Gastrocnemius medialis (tissue), 4 donors: ENCODE data around the gene SESTD1.

Source experiments
- CTCF ChIP-seq, 5 experiments: fragments of 450-650 bp in 3 of 5; fragments of 200-600 bp in 2 of 5; sonication (generic) in 2 of 5; IDR thresholded peaks in 4 of 5; conservative IDR thresholded peaks in 1 of 5; 1 replicate in 4 of 5; 2 replicates in 1 of 5; pipeline ENCODE4 v1.5.1; 2016 to 2019; ENCODE audit warnings: antibody characterized with exemption in 5 of 5, mild to moderate bottlenecking in 3 of 5, moderate library complexity in 3 of 5
- POLR2A ChIP-seq, 2 donors: fragments of 450-650 bp; IDR thresholded peaks; one replicate each; pipeline ENCODE4 v1.6.1; 2017; ENCODE audit warnings: antibody characterized with exemption in 2 of 2, mild to moderate bottlenecking in 2 of 2, moderate library complexity in 2 of 2

GRCh38 chr2:179059026-179059700, 205.5 kb downstream of the SESTD1 start:
- TF ChIP-seq CTCF (IDR thresholded peaks at IDR 0.05 in 4 of 5, conservative IDR thresholded peaks at IDR 0.05 in 1 of 5), result no peak
- TF ChIP-seq POLR2A (IDR thresholded peaks at IDR 0.05), result no peak
